ENCODE measurements around the gene IL13RA1. TPM values are rescaled to one million over a fixed set of nuclear protein-coding genes. Genes with fewer than 3 reads are reported as not detected.

IL13RA1 gene
- total and polyA plus RNA-seq, 2 of the 13 experiments (the other 11 are each of a cell fraction or from before 2014, with no cell fraction given), result 56.6 to 73.5 TPM

GRCh38 chrX:118688935-118689334 lies 38.5 kb upstream of the IL13RA1 start (continued):
- TF ChIP-seq ZSCAN20 (CRISPR knock-in tag; IDR thresholded peaks at IDR 0.05; ENCODE audit: borderline replicate concordance) (no peak), GATA4 (IDR thresholded peaks at IDR 0.05; ENCODE audit: borderline replicate concordance, low read depth) (no peak), IKZF5 (CRISPR knock-in tag; IDR thresholded peaks at IDR 0.05) (no peak)

DNA sequence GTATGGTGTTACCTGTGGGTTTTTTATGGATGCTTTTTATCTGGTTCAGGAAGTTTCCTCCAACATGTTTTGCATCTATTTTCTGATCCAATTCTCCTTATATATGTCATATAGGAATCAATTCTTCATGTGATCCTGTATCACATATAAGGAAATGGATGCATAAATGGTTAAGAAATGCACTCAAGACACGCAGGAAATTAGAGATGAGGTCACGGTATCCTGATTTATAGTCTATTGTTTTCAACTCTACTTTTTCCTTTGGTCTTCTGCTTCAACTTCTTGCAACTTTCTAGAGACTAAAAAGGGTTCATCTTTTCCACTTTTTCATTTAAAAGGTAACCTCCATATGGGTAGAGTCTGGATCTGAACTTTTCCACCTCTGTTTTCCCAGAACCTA lies 33.6 kb upstream of the IL13RA1 start:
- no peaks in the 10 kb centered on the region for H3K27me3 ChIP-seq (ENCODE audit: control insufficient read depth in 1 of 2, insufficient read depth in 2 of 2, low read length in 2 of 2)
- no peaks in the 10 kb centered on the region for H3K4me1 ChIP-seq (ENCODE audit: insufficient read depth, low read length)
- in situ Hi-C loops (cut with HindIII; ENCODE audit: extremely low pct_ligation_motif_present, low pct_unique_long_range_greater_than_20kb) (no loop called here), intact Hi-C loops (cut with micrococcal nuclease; ENCODE audit: unreplicated experiment) (no loop called here)
- H3K9me3 ChIP-seq (ENCODE audit: low read length), result no peaks in the 10 kb centered on the region
- H4K20me1 ChIP-seq (ENCODE audit: insufficient read depth, low read length), result no peaks in the 10 kb centered on the region
- H3K4me3 ChIP-seq (replicated peaks in 1 of 3; ENCODE audit: insufficient read depth in 1 of 3, low read depth in 2 of 3, low read length in 3 of 3), result no peak overlapping the region
- no peak for FAIRE-seq
- no peak overlapping the region for H2AFZ ChIP-seq (ENCODE audit: low read length)
- H3K4me2 ChIP-seq (ENCODE audit: low read depth, low read length), result no peak overlapping the region
- no TSS peak for BruUV-seq (replicated peaks)
- DNase-seq (ENCODE audit: low spot score), result no peak
- no peak overlapping the region for H3K9ac ChIP-seq (ENCODE audit: insufficient read depth, low read depth, low read length)
- POLR2A ChIA-PET, result no interaction called here
- no peaks in the 10 kb centered on the region for H3K79me2 ChIP-seq (ENCODE audit: insufficient read depth, low read length)
- H3K36me3 ChIP-seq (replicated peaks in 1 of 2; ENCODE audit: control insufficient read depth in 1 of 2, insufficient read depth in 2 of 2, low read length in 2 of 2), result no peaks in the 10 kb centered on the region
- CTCF ChIA-PET (ENCODE audit: low intra/inter-chr PET ratio, low total read pairs), result no interaction called here
- no peak for ATAC-seq
- 51% methylated on average over 2 of the region's 2 CpGs for WGBS (ENCODE audit: low lambda C conversion rate)
- TF ChIP-seq POLR2A (IDR thresholded peaks at IDR 0.05; ENCODE audit: insufficient read depth in 1 of 2, low read depth in 2 of 2, low read length in 2 of 2) (no peak), ZNF225 (CRISPR knock-in tag; IDR thresholded peaks at IDR 0.05) (no peak), ZNF367 (CRISPR knock-in tag; IDR thresholded peaks at IDR 0.05; ENCODE audit: borderline replicate concordance) (no peak), TGIF2 (CRISPR knock-in tag; IDR thresholded peaks at IDR 0.05) (no peak), MTA3 (CRISPR knock-in tag; IDR thresholded peaks at IDR 0.05) (no peak), REL (CRISPR knock-in tag; conservative IDR thresholded peaks at IDR 0.05) (no peak), YY1 (IDR thresholded peaks at IDR 0.05; ENCODE audit: insufficient read depth, insufficient replicate concordance, low read depth, low read length) (no peak), NFE2L1 (CRISPR knock-in tag; IDR thresholded peaks at IDR 0.05; ENCODE audit: borderline replicate concordance) (no peak), ZNF780A (CRISPR knock-in tag; IDR thresholded peaks at IDR 0.05) (no peak), TAF15 (IDR thresholded peaks at IDR 0.05; ENCODE audit: low read depth, low read length, poor library complexity, severe bottlenecking) (no peak), ZNF256 (CRISPR knock-in tag; conservative IDR thresholded peaks at IDR 0.05) (no peak), MYNN (CRISPR knock-in tag; IDR thresholded peaks at IDR 0.05; ENCODE audit: low read depth) (no peak)
- TF ChIP-seq, protein P1, sequence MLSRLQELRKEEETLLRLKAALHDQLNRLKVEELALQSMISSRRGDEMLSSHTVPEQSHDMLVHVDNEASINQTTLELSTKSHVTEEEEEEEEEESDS (CRISPR knock-in tag; IDR thresholded peaks at IDR 0.05; ENCODE audit: borderline replicate concordance), result no peak
- H3K27ac ChIP-seq (ENCODE audit: extremely low read length, insufficient read depth, low read length), result no peak overlapping the region
